KBM-7 (cell line): ENCODE data around the gene RAB27A.
"Not testable (repeated sequence)": the region's sequence is repeated elsewhere in the genome, so short reads cannot be mapped to it uniquely, and the experiment has no call there.

Experiments used
- DNase-seq: peaks from one replicate; pipeline ENCODE4 v3.0.0-alpha.2; 2015
- in situ Hi-C: fragments of 300-500 bp; cut with MboI; formaldehyde crosslinking; loops from 2 replicates; pipeline ENCODE4 v1.14.3; 2020; ENCODE audit warnings: low sequenced_read_pairs, low pct_unique_long_range_greater_than_20kb, mixed read lengths

Gene RAB27A

GRCh38 chr15:55289746-55290527 is at the start of gene RAB27A:
Gene RAB27A, minus strand, starts transcription at chr15:55289813. Its CDS starts 54,879 bp downstream, at chr15:55234934.
- in situ Hi-C loops = no loop called here
- peak; percentile 63 for DNase-seq

GRCh38 chr15:55337160-55337559 is 47.5 kb upstream of the RAB27A start:
- no peak for DNase-seq
- in situ Hi-C loops = no loop called here

GRCh38 chr15:55334997-55335396 is 45.4 kb upstream of the RAB27A start:
- no peak for DNase-seq
- in situ Hi-C loops = no loop called here

- no peak for DNase-seq
- in situ Hi-C loops = no loop called here
Measured at GRCh38 chr15:55334371-55334770, 44.8 kb upstream of the RAB27A start.

GRCh38 chr15:55327387-55327786 is 37.8 kb upstream of the RAB27A start:
- in situ Hi-C loops = no loop called here
- DNase-seq = peak; percentile 38

- DNase-seq = no peak
- in situ Hi-C loops = no loop called here
Measured at GRCh38 chr15:55322467-55322866, 32.9 kb upstream of the RAB27A start.

GRCh38 chr15:55320963-55321362 is 31.4 kb upstream of the RAB27A start:
- DNase-seq = no peak
- in situ Hi-C loops = no loop called here

- DNase-seq = no peak
- in situ Hi-C loops = no loop called here
Measured at GRCh38 chr15:55320238-55320550, 30.6 kb upstream of the RAB27A start.

GRCh38 chr15:55319537-55320237 is 30.1 kb upstream of the RAB27A start:
- peak; percentile 22 for DNase-seq
- in situ Hi-C loops = no loop called here

GRCh38 chr15:55318588-55319494 is 29.2 kb upstream of the RAB27A start, which contains the start of the genes PIGB and PIGBOS1:
Gene PIGB, plus strand, starts transcription at chr15:55319222. Its CDS starts 29 bp downstream, at chr15:55319251.
Gene PIGBOS1, minus strand, starts transcription at chr15:55319123. Its CDS starts 1,331 bp downstream, at chr15:55317792.
- in situ Hi-C loops = no loop called here

GRCh38 chr15:55302801-55303200 is 13.2 kb upstream of the RAB27A start:
- in situ Hi-C loops, DNase-seq: not testable (repeated sequence)

More at GRCh38 chr15:55318588-55319494, 29.2 kb upstream of the RAB27A start, which contains the start of the genes PIGB and PIGBOS1:
- peak; percentile 94 for DNase-seq

- DNase-seq = no peak
- in situ Hi-C loops = no loop called here
Measured at GRCh38 chr15:55297315-55297714, 7.7 kb upstream of the RAB27A start.

- in situ Hi-C loops = no loop called here
Measured at GRCh38 chr15:55290528-55291057, 980 bp upstream of the RAB27A start.

GRCh38 chr15:55289011-55289745 is 435 bp downstream of the RAB27A start:
- in situ Hi-C loops = no loop called here
- DNase-seq = no peak

More at GRCh38 chr15:55290528-55291057, 980 bp upstream of the RAB27A start:
- DNase-seq = peak; percentile 85

- DNase-seq = no peak
- in situ Hi-C loops = no loop called here
Measured at GRCh38 chr15:55288006-55288717, 1.5 kb downstream of the RAB27A start.

- DNase-seq, in situ Hi-C loops: not testable (repeated sequence)
Measured at GRCh38 chr15:55286442-55287189, 3.0 kb downstream of the RAB27A start.

- no peak for DNase-seq
- in situ Hi-C loops = no loop called here
Measured at GRCh38 chr15:55284426-55284825, 5.2 kb downstream of the RAB27A start.
